Upper lobe of right lung (tissue), 1 donor: ENCODE measurements around the gene CCNF. TPM values are rescaled to one million over a fixed set of nuclear protein-coding genes. Genes with fewer than 3 reads are reported as not detected.

ENCODE experiments used
- ATAC-seq: fragments of 200-7000 bp; cut with Tn5 transposase; one replicate; pipeline ENCODE4 v1.9.1; 2020; ENCODE audit warnings: mild to moderate bottlenecking, moderate library complexity
- DNase-seq: peaks from one replicate; pipeline ENCODE4 v3.0.0-alpha.2; 2020
- H3K27ac ChIP-seq: fragments of 200-600 bp; one replicate; pipeline ENCODE4 v1.8.0; 2022
- H3K27me3 ChIP-seq: fragments of 200-600 bp; one replicate; pipeline ENCODE4 v1.8.0; 2022; ENCODE audit warnings: mild to moderate bottlenecking
- H3K36me3 ChIP-seq: fragments of 200-600 bp; one replicate; pipeline ENCODE4 v1.8.0; 2022
- H3K4me1 ChIP-seq: fragments of 200-600 bp; one replicate; pipeline ENCODE4 v1.8.0; 2022
- H3K4me3 ChIP-seq: fragments of 200-600 bp; one replicate; pipeline ENCODE4 v1.8.0; 2022; ENCODE audit warnings: mild to moderate bottlenecking
- H3K9me3 ChIP-seq: fragments of 200-600 bp; one replicate; pipeline ENCODE4 v1.8.0; 2022
- intact Hi-C: fragments of 100-400 bp; cut with DNase I; formaldehyde crosslinking; loops from one replicate; pipeline ENCODE4 v1.11.0; 2022
- total RNA-seq: library from RNA; stranded (reverse); fragmentation: NEBNext Ultra II Directional; extraction: Animal tissue kit (Norgen Biotek cat#: 25700); gene quantifications from one replicate; pipeline ENCODE4 v1.2.1, GENCODE V29; 2021
- TF ChIP-seq, protein P1 (sequence below): fragments of 200-600 bp; IDR thresholded peaks from one replicate; pipeline ENCODE4 v1.8.0; 2022; ENCODE audit warnings: antibody characterized with exemption
- donor health status: DM: no; HTN: yes; CAD: no; lungs with severe emphysema.

CCNF gene
- total RNA-seq, 1 donor from 2014 or later: 3.6 TPM

DNA sequence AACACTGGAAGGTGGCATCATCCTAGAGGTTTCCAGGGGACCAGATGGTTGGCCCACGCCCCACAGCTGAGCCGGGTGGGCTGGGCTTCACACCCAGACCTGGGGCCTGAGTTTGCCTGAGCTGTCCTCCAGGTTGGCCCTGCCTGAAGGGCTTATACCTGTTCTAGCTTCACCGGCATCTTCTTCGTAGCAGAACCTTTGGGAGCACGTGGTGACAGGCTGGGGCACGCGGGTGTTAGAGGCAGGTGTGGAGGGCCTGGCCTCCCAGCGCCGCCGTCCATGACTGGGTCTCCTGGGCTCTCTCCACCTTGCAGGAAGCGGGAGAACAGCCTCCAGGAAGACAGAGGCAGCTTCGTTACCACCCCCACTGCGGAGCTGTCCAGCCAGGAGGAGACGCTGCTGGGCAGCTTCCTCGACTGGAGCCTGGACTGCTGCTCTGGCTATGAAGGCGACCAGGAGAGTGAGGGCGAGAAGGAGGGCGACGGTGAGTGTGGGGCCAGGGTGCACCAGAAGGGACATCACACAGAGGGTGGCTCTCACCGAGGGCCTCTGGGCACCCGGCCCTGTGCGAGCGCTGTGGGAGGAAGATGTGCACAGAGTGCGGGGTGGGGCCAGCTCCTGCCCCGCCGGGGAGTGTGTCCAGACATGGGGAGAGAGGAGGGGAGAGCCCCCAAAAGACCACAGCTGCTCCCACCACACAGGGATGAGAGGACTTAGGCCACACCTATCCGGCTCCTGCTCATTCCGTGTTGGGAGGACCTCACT lies 26.0 kb downstream of the CCNF start:
- ATAC-seq (no peak), DNase-seq (no peak)
- Histone ChIP-seq H3K9me3 (no peaks in the 10 kb centered on the region), H3K27ac (no peak overlapping the region), H3K36me3 (no peaks in the 10 kb centered on the region), H3K4me1 (peaks cover 9% of the 10 kb centered on the region), H3K27me3 (no peaks in the 10 kb centered on the region), H3K4me3 (no peak overlapping the region)
- intact Hi-C loops: no loop called here
- TF ChIP-seq, protein P1, sequence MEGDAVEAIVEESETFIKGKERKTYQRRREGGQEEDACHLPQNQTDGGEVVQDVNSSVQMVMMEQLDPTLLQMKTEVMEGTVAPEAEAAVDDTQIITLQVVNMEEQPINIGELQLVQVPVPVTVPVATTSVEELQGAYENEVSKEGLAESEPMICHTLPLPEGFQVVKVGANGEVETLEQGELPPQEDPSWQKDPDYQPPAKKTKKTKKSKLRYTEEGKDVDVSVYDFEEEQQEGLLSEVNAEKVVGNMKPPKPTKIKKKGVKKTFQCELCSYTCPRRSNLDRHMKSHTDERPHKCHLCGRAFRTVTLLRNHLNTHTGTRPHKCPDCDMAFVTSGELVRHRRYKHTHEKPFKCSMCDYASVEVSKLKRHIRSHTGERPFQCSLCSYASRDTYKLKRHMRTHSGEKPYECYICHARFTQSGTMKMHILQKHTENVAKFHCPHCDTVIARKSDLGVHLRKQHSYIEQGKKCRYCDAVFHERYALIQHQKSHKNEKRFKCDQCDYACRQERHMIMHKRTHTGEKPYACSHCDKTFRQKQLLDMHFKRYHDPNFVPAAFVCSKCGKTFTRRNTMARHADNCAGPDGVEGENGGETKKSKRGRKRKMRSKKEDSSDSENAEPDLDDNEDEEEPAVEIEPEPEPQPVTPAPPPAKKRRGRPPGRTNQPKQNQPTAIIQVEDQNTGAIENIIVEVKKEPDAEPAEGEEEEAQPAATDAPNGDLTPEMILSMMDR: no peak

DNA sequence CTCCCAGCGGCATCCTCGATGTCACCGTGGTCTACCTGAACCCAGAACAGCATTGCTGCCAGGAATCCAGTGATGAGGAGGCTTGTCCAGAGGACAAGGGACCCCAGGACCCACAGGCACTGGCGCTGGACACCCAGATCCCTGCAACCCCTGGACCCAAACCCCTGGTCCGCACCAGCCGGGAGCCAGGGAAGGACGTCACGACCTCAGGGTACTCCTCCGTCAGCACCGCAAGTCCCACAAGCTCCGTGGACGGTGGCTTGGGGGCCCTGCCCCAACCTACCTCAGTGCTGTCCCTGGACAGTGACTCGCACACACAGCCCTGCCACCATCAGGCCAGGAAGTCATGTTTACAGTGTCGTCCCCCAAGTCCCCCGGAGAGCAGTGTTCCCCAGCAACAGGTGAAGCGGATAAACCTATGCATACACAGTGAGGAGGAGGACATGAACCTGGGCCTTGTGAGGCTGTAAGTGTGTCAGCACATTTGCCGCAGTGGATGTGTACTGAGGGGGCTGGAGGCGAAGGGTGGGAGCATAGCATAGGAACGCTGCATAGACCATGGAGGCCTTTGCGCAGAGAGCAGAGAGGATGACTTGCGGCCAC lies 27.4 kb downstream of the CCNF start:
- Histone ChIP-seq H3K4me1 (peaks cover 11% of the 10 kb centered on the region), H3K27ac (no peak overlapping the region), H3K4me3 (no peak overlapping the region), H3K27me3 (no peaks in the 10 kb centered on the region), H3K9me3 (no peaks in the 10 kb centered on the region), H3K36me3 (no peaks in the 10 kb centered on the region)
- DNase-seq (no peak), ATAC-seq (no peak)
- TF ChIP-seq, protein P1: no peak
- intact Hi-C loops: no loop called here

DNA sequence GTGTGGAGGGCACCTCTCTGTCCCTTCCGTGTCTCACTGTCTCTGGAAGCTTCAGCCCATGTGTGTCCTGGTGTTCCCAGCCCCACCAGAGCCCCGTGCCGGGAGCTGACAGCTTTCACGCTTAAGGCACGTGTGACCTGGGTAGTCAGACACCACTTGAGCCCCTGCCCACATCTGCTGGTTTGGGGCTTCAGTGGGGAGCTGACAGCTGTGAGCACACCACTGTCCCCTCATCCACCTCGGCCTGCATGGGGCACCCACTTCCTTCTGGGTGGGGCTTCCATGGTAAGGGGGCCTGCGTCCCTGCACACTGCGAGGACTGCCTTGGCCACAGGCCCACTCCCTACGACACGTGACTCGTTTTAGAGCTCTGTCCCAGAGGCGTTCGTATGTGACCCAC lies 28.0 kb downstream of the CCNF start:
- Histone ChIP-seq H3K9me3 (no peaks in the 10 kb centered on the region), H3K4me3 (no peak overlapping the region), H3K36me3 (no peaks in the 10 kb centered on the region), H3K27me3 (no peaks in the 10 kb centered on the region), H3K27ac (no peak overlapping the region), H3K4me1 (peaks cover 11% of the 10 kb centered on the region)
- TF ChIP-seq, protein P1: no peak
- no peak for DNase-seq
- intact Hi-C loops: no loop called here
- ATAC-seq: no peak

DNA sequence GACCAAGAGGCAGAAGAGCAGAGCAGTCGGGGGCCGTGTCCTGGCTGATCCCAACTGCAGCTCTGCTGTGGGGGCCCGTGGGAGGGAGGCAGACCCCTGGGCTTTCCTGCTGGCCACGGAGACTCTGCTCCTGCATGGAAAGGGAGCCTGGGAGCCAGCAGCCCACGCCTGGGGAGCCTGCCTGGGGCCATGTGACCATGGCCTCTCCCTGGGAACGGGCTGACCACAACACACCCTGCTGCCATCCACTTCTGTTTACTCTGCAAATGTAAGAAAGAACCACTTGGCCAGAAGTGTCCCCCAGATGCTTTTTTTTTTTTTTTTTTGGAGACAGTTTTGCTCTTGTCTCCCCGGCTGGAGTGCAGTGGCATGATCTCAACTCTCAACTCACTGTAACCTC lies 28.7 kb downstream of the CCNF start:
- DNase-seq: no peak
- no peak overlapping the region for H3K4me3 ChIP-seq
- H3K27ac ChIP-seq: no peak overlapping the region
- TF ChIP-seq, protein P1: no peak
- H3K4me1 ChIP-seq: peaks cover 11% of the 10 kb centered on the region
- intact Hi-C loops: no loop called here
- no peaks in the 10 kb centered on the region for H3K9me3 ChIP-seq
- H3K36me3 ChIP-seq: no peaks in the 10 kb centered on the region
- ATAC-seq: peak; percentile 17
- no peaks in the 10 kb centered on the region for H3K27me3 ChIP-seq

DNA sequence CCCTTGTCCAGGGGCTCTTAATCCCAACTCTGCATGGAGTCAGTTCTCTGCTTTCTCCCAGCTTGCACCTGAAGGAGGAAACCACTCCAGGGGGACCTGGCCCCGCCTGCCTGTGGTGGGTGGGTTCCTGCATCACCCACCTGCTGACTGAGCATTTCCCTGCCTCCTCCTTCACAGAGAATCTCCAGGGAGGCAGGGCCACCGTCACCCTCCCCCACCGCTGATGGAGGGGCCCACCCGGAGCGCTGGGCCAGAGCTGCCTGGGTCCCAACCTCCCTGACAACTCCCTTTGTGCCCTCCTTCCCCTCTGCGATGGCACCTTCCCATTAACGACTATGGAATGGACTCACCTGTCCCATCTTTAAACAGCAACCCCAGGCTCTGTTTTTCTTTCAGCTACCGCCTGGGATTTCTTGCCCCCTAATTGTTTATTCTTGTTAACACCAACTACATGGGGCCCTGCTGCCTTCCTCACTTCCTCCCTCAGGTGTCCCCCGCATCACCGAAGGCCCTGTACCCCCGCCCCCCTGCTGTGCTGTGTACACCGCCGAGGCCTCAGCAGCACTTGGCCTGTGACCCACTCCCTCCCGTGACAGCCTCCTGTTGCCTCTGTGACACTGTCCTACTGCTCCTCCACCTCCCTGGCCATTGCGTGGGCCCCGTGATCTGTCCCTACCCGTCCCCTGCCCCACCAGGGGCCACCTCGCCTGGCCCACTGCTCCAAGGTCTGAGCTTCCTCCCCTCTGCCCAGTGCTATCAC lies 29.8 kb downstream of the CCNF start:
- TF ChIP-seq, protein P1: no peak
- intact Hi-C loops: no loop called here
- Histone ChIP-seq H3K36me3 (no peaks in the 10 kb centered on the region), H3K4me3 (peak overlapping the region; percentile 56), H3K27ac (peak overlapping the region; percentile 33), H3K27me3 (no peaks in the 10 kb centered on the region), H3K9me3 (no peaks in the 10 kb centered on the region), H3K4me1 (peaks cover 11% of the 10 kb centered on the region)
- no peak for DNase-seq
- ATAC-seq: no peak
